ENCODE data around the gene EPN2. TPM values are rescaled to one million over a fixed set of nuclear protein-coding genes. Genes with fewer than 3 reads are reported as not detected.

EPN2 gene
- total and polyA plus RNA-seq, 4 donors: 5.6 to 23.8 (median 12.2) TPM

- H3K27ac ChIP-seq (ENCODE audit: low read depth in 1 of 2, low read length in 2 of 2): peak overlapping the region in 1 of 2 donors; percentile 23
- TF ChIP-seq SP1 (IDR thresholded peaks at IDR 0.05) (peak; percentile 63), RXRA (IDR thresholded peaks at IDR 0.05) (peak; percentile 50 to 70), RAD21 (IDR thresholded peaks at IDR 0.05) (peak in 1 of 2 donors; percentile 46), HNF4A (conservative IDR thresholded peaks at IDR 0.05) (peak; percentile 76 to 82), FOXA2 (IDR thresholded peaks at IDR 0.05) (no peak), FOXA1 (IDR thresholded peaks at IDR 0.05) (no peak), JUND (IDR thresholded peaks at IDR 0.05) (no peak), CTCF (IDR thresholded peaks at IDR 0.05; ENCODE audit: low read depth, low read length, missing input control) (no peak), HNF4G (IDR thresholded peaks at IDR 0.05) (peak; percentile 73)
- TF ChIP-seq, protein P1, sequence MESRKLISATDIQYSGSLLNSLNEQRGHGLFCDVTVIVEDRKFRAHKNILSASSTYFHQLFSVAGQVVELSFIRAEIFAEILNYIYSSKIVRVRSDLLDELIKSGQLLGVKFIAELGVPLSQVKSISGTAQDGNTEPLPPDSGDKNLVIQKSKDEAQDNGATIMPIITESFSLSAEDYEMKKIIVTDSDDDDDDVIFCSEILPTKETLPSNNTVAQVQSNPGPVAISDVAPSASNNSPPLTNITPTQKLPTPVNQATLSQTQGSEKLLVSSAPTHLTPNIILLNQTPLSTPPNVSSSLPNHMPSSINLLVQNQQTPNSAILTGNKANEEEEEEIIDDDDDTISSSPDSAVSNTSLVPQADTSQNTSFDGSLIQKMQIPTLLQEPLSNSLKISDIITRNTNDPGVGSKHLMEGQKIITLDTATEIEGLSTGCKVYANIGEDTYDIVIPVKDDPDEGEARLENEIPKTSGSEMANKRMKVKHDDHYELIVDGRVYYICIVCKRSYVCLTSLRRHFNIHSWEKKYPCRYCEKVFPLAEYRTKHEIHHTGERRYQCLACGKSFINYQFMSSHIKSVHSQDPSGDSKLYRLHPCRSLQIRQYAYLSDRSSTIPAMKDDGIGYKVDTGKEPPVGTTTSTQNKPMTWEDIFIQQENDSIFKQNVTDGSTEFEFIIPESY (IDR thresholded peaks at IDR 0.05): no peak
- H3K4me1 ChIP-seq (ENCODE audit: control insufficient read depth in 4 of 4, insufficient read depth in 4 of 4, low read length in 3 of 4): peaks cover 8 to 35% (median 34%) of the 10 kb centered on the region in 4 donors
- 38% methylated on average over 3 of the region's 3 CpGs for WGBS
- H3K4me3 ChIP-seq (ENCODE audit: low read depth in 1 of 3, low read length in 3 of 3): no peak overlapping the region
- no peak overlapping the region for H3K9ac ChIP-seq (ENCODE audit: low read depth in 1 of 2, low read length in 2 of 2)
- DNase-seq (ENCODE audit: low spot score): no peak
- no peaks in the 10 kb centered on the region for H3K36me3 ChIP-seq (ENCODE audit: control insufficient read depth in 4 of 4, insufficient read depth in 3 of 4, low read depth in 1 of 4, low read length in 3 of 4)
- H3K9me3 ChIP-seq (ENCODE audit: control insufficient read depth in 4 of 4, low read length in 3 of 4): no peaks in the 10 kb centered on the region
- H3K27me3 ChIP-seq (ENCODE audit: control insufficient read depth in 4 of 4, insufficient read depth in 4 of 4, low read length in 3 of 4): no peaks in the 10 kb centered on the region
Measured at GRCh38 chr17:19270347-19270703, 33.2 kb downstream of the EPN2 start.

DNA sequence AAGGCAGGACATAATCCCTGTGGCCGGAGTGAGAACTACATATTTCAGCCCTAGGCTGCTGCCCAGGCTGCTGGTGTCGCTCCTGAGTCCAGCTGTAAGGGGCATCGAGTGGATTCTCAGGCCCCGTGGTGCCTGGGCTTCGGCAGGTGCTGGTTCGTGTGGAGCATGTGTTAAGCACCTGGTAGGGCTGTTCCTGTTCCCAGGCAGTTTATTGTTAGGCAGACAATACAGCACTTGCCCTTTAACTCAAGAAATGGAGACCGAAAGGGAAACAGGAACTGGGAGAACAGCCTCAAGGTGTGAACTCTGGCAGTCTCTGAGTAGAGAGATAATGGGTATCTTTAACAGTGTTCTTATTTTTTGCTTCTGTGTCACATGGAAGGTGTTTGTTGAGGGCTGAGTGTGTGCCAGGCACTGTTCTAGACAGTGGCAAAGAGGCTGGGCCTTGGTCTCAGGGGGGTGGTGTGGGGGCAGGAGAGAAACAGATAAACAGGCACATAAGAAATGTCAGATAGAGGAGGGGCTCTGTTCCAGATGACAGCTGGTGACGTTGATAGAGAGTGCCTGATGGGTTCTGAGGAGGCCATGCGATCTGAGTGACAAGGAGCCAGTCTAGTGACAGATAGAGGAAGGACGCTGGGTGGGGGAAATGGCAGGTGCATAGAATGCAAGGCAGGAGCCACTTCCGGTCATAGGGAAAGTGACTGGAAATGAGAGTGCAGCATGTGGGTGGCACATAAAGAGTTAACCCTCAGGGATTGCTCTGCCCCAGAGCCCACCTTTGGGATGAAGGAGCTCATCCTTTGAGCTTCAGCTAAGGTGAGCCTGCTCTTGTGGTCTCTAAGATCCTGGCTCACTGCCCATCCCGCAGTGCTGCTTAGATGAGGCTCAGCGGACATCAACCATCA, 33.8 kb downstream of the EPN2 start:
- Histone ChIP-seq H3K9me3 (ENCODE audit: control insufficient read depth in 4 of 4, low read length in 3 of 4) (no peaks in the 10 kb centered on the region), H3K9ac (ENCODE audit: low read depth in 1 of 2, low read length in 2 of 2) (no peak overlapping the region), H3K36me3 (ENCODE audit: control insufficient read depth in 4 of 4, insufficient read depth in 3 of 4, low read depth in 1 of 4, low read length in 3 of 4) (no peaks in the 10 kb centered on the region), H3K27me3 (ENCODE audit: control insufficient read depth in 4 of 4, insufficient read depth in 4 of 4, low read length in 3 of 4) (no peaks in the 10 kb centered on the region), H3K4me3 (ENCODE audit: low read depth in 1 of 3, low read length in 3 of 3) (no peak overlapping the region), H3K4me1 (ENCODE audit: control insufficient read depth in 4 of 4, insufficient read depth in 4 of 4, low read length in 3 of 4) (peaks cover 8 to 35% (median 34%) of the 10 kb centered on the region in 4 donors), H3K27ac (ENCODE audit: low read depth in 1 of 2, low read length in 2 of 2) (peak overlapping the region in 1 of 2 donors; percentile 23)
- peak; percentile 72 for DNase-seq (ENCODE audit: low spot score)
- WGBS: 74% methylated on average over 13 of the region's 13 CpGs
- TF ChIP-seq SP1 (IDR thresholded peaks at IDR 0.05): no peak

- DNase-seq (ENCODE audit: low spot score): no peak
- Histone ChIP-seq H3K4me3 (ENCODE audit: low read depth in 1 of 3, low read length in 3 of 3) (no peak overlapping the region), H3K9ac (ENCODE audit: low read depth in 1 of 2, low read length in 2 of 2) (no peak overlapping the region), H3K9me3 (ENCODE audit: control insufficient read depth in 4 of 4, low read length in 3 of 4) (no peaks in the 10 kb centered on the region), H3K27me3 (ENCODE audit: control insufficient read depth in 4 of 4, insufficient read depth in 4 of 4, low read length in 3 of 4) (no peaks in the 10 kb centered on the region), H3K27ac (ENCODE audit: low read depth in 1 of 2, low read length in 2 of 2) (no peak overlapping the region), H3K36me3 (ENCODE audit: control insufficient read depth in 4 of 4, insufficient read depth in 3 of 4, low read depth in 1 of 4, low read length in 3 of 4) (no peaks in the 10 kb centered on the region), H3K4me1 (ENCODE audit: control insufficient read depth in 4 of 4, insufficient read depth in 4 of 4, low read length in 3 of 4) (peaks cover 8 to 35% (median 34%) of the 10 kb centered on the region in 4 donors)
- no peak for TF ChIP-seq JUND (IDR thresholded peaks at IDR 0.05)
- TF ChIP-seq RAD21 (IDR thresholded peaks at IDR 0.05): no peak
- no peak for TF ChIP-seq RXRA (IDR thresholded peaks at IDR 0.05)
- TF ChIP-seq CTCF (IDR thresholded peaks at IDR 0.05; ENCODE audit: low read depth, low read length, missing input control): no peak
- TF ChIP-seq FOXA1 (IDR thresholded peaks at IDR 0.05): no peak
- no peak for TF ChIP-seq TAF1 (conservative IDR thresholded peaks at IDR 0.05)
- TF ChIP-seq YY1 (IDR thresholded peaks at IDR 0.05): no peak
- TF ChIP-seq, protein P2, sequence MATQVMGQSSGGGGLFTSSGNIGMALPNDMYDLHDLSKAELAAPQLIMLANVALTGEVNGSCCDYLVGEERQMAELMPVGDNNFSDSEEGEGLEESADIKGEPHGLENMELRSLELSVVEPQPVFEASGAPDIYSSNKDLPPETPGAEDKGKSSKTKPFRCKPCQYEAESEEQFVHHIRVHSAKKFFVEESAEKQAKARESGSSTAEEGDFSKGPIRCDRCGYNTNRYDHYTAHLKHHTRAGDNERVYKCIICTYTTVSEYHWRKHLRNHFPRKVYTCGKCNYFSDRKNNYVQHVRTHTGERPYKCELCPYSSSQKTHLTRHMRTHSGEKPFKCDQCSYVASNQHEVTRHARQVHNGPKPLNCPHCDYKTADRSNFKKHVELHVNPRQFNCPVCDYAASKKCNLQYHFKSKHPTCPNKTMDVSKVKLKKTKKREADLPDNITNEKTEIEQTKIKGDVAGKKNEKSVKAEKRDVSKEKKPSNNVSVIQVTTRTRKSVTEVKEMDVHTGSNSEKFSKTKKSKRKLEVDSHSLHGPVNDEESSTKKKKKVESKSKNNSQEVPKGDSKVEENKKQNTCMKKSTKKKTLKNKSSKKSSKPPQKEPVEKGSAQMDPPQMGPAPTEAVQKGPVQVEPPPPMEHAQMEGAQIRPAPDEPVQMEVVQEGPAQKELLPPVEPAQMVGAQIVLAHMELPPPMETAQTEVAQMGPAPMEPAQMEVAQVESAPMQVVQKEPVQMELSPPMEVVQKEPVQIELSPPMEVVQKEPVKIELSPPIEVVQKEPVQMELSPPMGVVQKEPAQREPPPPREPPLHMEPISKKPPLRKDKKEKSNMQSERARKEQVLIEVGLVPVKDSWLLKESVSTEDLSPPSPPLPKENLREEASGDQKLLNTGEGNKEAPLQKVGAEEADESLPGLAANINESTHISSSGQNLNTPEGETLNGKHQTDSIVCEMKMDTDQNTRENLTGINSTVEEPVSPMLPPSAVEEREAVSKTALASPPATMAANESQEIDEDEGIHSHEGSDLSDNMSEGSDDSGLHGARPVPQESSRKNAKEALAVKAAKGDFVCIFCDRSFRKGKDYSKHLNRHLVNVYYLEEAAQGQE (IDR thresholded peaks at IDR 0.05): no peak
- WGBS: 92% methylated on average over 10 of the region's 10 CpGs
Measured at GRCh38 chr17:19271780-19272357, 34.7 kb downstream of the EPN2 start.

All from liver (tissue), 9 donors.